HG02840 (cell line): ENCODE data around the gene PTPRCAP.
"Not testable (repeated sequence)": the region's sequence is repeated elsewhere in the genome, so short reads cannot be mapped to it uniquely, and the experiment has no call there.

ENCODE experiments used
- ATAC-seq: cut with Tn5 transposase; IDR thresholded peaks from one replicate; pipeline ENCODE4 v1.9.1; 2021; ENCODE audit warnings: mild to moderate bottlenecking, moderate library complexity, moderate number of reproducible peaks; ENCODE audit not compliant: unreplicated experiment, low FRiP score

The PTPRCAP gene

GRCh38 chr11:67428052-67429001 lies 9.2 kb downstream of the PTPRCAP start, which contains the start of gene RPS6KB2:
Gene RPS6KB2 (plus strand): TSS chr11:67428494. CDS start chr11:67428546, 52 bp downstream.
- peak; percentile 76 for ATAC-seq

GRCh38 chr11:67427364-67427859 lies 10.1 kb downstream of the PTPRCAP start:
- ATAC-seq, result not testable (repeated sequence)

- ATAC-seq, result no peak
These were observed 13.4 kb downstream of the PTPRCAP start for GRCh38 chr11:67423891-67424613.

GRCh38 chr11:67423466-67423865 lies 14.0 kb downstream of the PTPRCAP start:
- no peak for ATAC-seq

- ATAC-seq, result no peak
These were observed 14.6 kb downstream of the PTPRCAP start for GRCh38 chr11:67422891-67423290.

GRCh38 chr11:67421430-67422031 lies 16.0 kb downstream of the PTPRCAP start:
- ATAC-seq, result no peak

GRCh38 chr11:67420646-67421429 lies 16.6 kb downstream of the PTPRCAP start:
- peak; percentile 77 for ATAC-seq

GRCh38 chr11:67420147-67420645 lies 17.3 kb downstream of the PTPRCAP start:
- ATAC-seq, result no peak

- no peak for ATAC-seq
These were observed 18.0 kb downstream of the PTPRCAP start for GRCh38 chr11:67419325-67420049.

- ATAC-seq, result no peak
These were observed 18.8 kb downstream of the PTPRCAP start for GRCh38 chr11:67418476-67419281.

- no peak for ATAC-seq
These were observed 20.1 kb downstream of the PTPRCAP start for GRCh38 chr11:67417425-67417824.

GRCh38 chr11:67416416-67417335 lies 20.8 kb downstream of the PTPRCAP start:
- no peak for ATAC-seq

- no peak for ATAC-seq
These were observed 21.8 kb downstream of the PTPRCAP start, which contains the start of gene CARNS1 for GRCh38 chr11:67415501-67416304. Gene CARNS1 (plus strand): TSS chr11:67415678. CDS start chr11:67416200, 522 bp downstream.

GRCh38 chr11:67413266-67413849 lies 24.1 kb downstream of the PTPRCAP start:
- no peak for ATAC-seq

- ATAC-seq, result no peak
These were observed 24.8 kb downstream of the PTPRCAP start for GRCh38 chr11:67412495-67413179.
